HG03442 (cell line): ENCODE data around the gene ESPNL.

Experiments
- ATAC-seq: cut with Tn5 transposase; IDR thresholded peaks from one replicate; pipeline ENCODE4 v1.9.1; 2021; ENCODE audit warnings: mild to moderate bottlenecking, moderate library complexity; ENCODE audit not compliant: unreplicated experiment

Gene ESPNL

GRCh38 chr2:238077292-238077691 is 22.8 kb upstream of the ESPNL start:
- no peak for ATAC-seq

GRCh38 chr2:238079874-238080327 is 20.2 kb upstream of the ESPNL start:
- no peak for ATAC-seq

GRCh38 chr2:238080518-238080917 is 19.6 kb upstream of the ESPNL start:
- no peak for ATAC-seq

GRCh38 chr2:238081150-238081549 is 19.0 kb upstream of the ESPNL start:
- ATAC-seq, result no peak

GRCh38 chr2:238081561-238081960 is 18.6 kb upstream of the ESPNL start:
- ATAC-seq, result no peak

- ATAC-seq, result no peak
Measured at GRCh38 chr2:238082151-238082550, 18.0 kb upstream of the ESPNL start.

- ATAC-seq, result no peak
Measured at GRCh38 chr2:238082827-238083226, 17.3 kb upstream of the ESPNL start.

GRCh38 chr2:238083919-238084318 is 16.2 kb upstream of the ESPNL start:
- ATAC-seq, result no peak

GRCh38 chr2:238084761-238085160 is 15.4 kb upstream of the ESPNL start:
- ATAC-seq, result no peak

GRCh38 chr2:238085899-238086298 is 14.2 kb upstream of the ESPNL start:
- no peak for ATAC-seq

- ATAC-seq, result no peak
Measured at GRCh38 chr2:238087211-238087610, 12.9 kb upstream of the ESPNL start.

- no peak for ATAC-seq
Measured at GRCh38 chr2:238090887-238091286, 9.3 kb upstream of the ESPNL start.

GRCh38 chr2:238091436-238092060 is 8.6 kb upstream of the ESPNL start:
- no peak for ATAC-seq

GRCh38 chr2:238092486-238093035 is 7.6 kb upstream of the ESPNL start:
- no peak for ATAC-seq

- ATAC-seq, result no peak
Measured at GRCh38 chr2:238093181-238094140, 6.7 kb upstream of the ESPNL start.

GRCh38 chr2:238094438-238095022 is 5.6 kb upstream of the ESPNL start:
- no peak for ATAC-seq

- no peak for ATAC-seq
Measured at GRCh38 chr2:238095143-238095542, 5.0 kb upstream of the ESPNL start.

- no peak for ATAC-seq
Measured at GRCh38 chr2:238096311-238097011, 3.7 kb upstream of the ESPNL start.

- ATAC-seq, result no peak
Measured at GRCh38 chr2:238097201-238097987, 2.7 kb upstream of the ESPNL start.
